ENCODE measurements around the gene NF2. TPM values are rescaled to one million over a fixed set of nuclear protein-coding genes. Genes with fewer than 3 reads are reported as not detected.
"Not testable (repeated sequence)": the region's sequence is repeated elsewhere in the genome, so short reads cannot be mapped to it uniquely, and the experiment has no call there.

NF2 gene
- 140 and 153 TPM in 2 replicates for total RNA-seq

- H3K4me3 ChIP-seq (ENCODE audit: low read depth, low read length) = peak within 1 kb of the TSS; percentile 99
- DNase-seq (ENCODE audit: low read depth) = peak; percentile 96
- TF ChIP-seq CTCF (conservative IDR thresholded peaks at IDR 0.05; ENCODE audit: low read depth, low read length) = no peak
Observed at GRCh38 chr22:29603358-29604075, at the start of gene NF2. TSS of gene NF2 (plus strand) at chr22:29603633. CDS start at chr22:29603999, 366 bp downstream.

GRCh38 chr22:29555065-29555644, 48.3 kb upstream of the NF2 start:
- DNase-seq (ENCODE audit: low read depth) = no peak
- no peak overlapping the region for H3K4me3 ChIP-seq (ENCODE audit: low read depth, low read length)
- no peak for TF ChIP-seq CTCF (conservative IDR thresholded peaks at IDR 0.05; ENCODE audit: low read depth, low read length)

DNA sequence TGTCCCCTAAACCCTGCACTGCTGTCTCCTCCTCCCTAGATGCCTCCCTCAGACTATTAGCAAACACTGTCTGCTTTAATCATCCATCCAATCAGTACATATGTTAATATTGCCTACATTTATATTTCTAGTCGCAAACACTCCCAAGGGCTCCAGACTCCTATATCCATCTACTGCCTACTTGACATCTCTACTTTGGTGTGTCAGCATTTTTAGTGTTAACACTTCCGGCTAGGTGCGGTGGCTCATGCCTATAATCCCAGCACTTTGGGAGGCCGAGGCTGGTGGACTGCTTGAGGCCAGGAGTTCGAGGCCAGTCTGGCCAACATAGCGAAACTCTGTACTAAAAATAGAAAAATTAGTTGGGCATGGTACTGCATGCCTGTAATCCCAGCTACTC, 44.4 kb upstream of the NF2 start:
- no peak for TF ChIP-seq CTCF (conservative IDR thresholded peaks at IDR 0.05; ENCODE audit: low read depth, low read length)
- DNase-seq (ENCODE audit: low read depth) = no peak
- no peak overlapping the region for H3K4me3 ChIP-seq (ENCODE audit: low read depth, low read length)

GRCh38 chr22:29559853-29560252, 43.6 kb upstream of the NF2 start:
- TF ChIP-seq CTCF (conservative IDR thresholded peaks at IDR 0.05; ENCODE audit: low read depth, low read length) = no peak
- no peak for DNase-seq (ENCODE audit: low read depth)
- H3K4me3 ChIP-seq (ENCODE audit: low read depth, low read length) = no peak overlapping the region

GRCh38 chr22:29563652-29564460, 39.6 kb upstream of the NF2 start:
- DNase-seq (ENCODE audit: low read depth) = no peak
- no peak for TF ChIP-seq CTCF (conservative IDR thresholded peaks at IDR 0.05; ENCODE audit: low read depth, low read length)
- no peak overlapping the region for H3K4me3 ChIP-seq (ENCODE audit: low read depth, low read length)

- H3K4me3 ChIP-seq (ENCODE audit: low read depth, low read length); DNase-seq (ENCODE audit: low read depth): not testable (repeated sequence)
Observed at GRCh38 chr22:29566513-29566912, 36.9 kb upstream of the NF2 start.

DNA sequence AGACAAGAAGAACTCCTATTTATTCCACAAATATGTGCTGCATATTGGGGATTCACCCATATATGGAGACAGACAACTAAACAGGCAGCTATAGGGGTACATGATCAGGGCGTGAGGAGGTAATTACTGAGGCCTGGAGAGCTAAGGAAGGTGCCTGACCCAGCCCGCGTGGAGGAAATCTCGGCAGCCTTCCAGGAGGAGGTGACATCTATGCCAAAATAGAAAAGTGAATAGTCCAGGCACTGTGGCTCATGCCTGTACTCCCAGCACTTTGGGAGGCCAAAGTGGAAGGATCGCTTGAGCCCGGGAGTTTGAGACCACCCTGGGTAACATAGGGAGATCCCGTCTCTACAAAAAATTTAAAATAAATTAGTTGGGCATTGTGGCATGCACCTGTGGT, 36.1 kb upstream of the NF2 start:
- H3K4me3 ChIP-seq (ENCODE audit: low read depth, low read length) = no peak overlapping the region
- no peak for TF ChIP-seq CTCF (conservative IDR thresholded peaks at IDR 0.05; ENCODE audit: low read depth, low read length)
- DNase-seq (ENCODE audit: low read depth) = no peak
